WTC11 (cell line): ENCODE data around the gene AHNAK. TPM values are rescaled to one million over a fixed set of nuclear protein-coding genes. Genes with fewer than 3 reads are reported as not detected.

Experiments
- ATAC-seq: fragments of 200-7000 bp; cut with Tn5 transposase; 2 replicates; pipeline ENCODE4 v1.10.0; 2021; ENCODE audit warnings: mild to moderate bottlenecking, moderate library complexity
- CTCF ChIA-PET: fragments of 300-600 bp; sonication (Branson Sonifier 250); formaldehyde crosslinking; loops from one replicate; lab custom pipeline; 2021; ENCODE audit warnings: antibody characterized with exemption; lab: Charles Lee
- POLR2A ChIA-PET: fragments of 350-600 bp; sonication (Branson Sonifier 250); formaldehyde crosslinking; loops from one replicate; lab custom pipeline; 2021; ENCODE audit warnings: antibody characterized with exemption; lab: Charles Lee
- DNase-seq: peaks from one replicate; pipeline ENCODE4 v3.0.0; 2021; ENCODE audit warnings: low spot score
- H3K27ac Mint-ChIP-seq: 2 replicates; pipeline ENCODE4 v1.8.0; 2021; ENCODE audit warnings: mixed read lengths
- H3K27me3 Mint-ChIP-seq: 2 replicates; pipeline ENCODE4 v1.8.0; 2021; ENCODE audit warnings: low read depth, mild to moderate bottlenecking, moderate library complexity, mixed read lengths
- H3K36me3 Mint-ChIP-seq: 2 replicates; pipeline ENCODE4 v1.8.0; 2021; ENCODE audit warnings: mixed read lengths
- H3K4me1 Mint-ChIP-seq: 2 replicates; pipeline ENCODE4 v1.8.0; 2022; ENCODE audit warnings: mixed read lengths
- H3K4me3 Mint-ChIP-seq: 2 replicates; pipeline ENCODE4 v1.8.0; 2021; ENCODE audit warnings: mild to moderate bottlenecking, moderate library complexity, mixed read lengths
- H3K9me3 Mint-ChIP-seq: 2 replicates; pipeline ENCODE4 v1.8.0; 2021; ENCODE audit warnings: mixed read lengths
- AFF4 ChIP-seq: sonication (generic); formaldehyde crosslinking; IDR thresholded peaks from 2 replicates; pipeline ENCODE4 v1.8.1; 2023; ENCODE audit warnings: mild to moderate bottlenecking, missing genetic modification reagents, borderline replicate concordance
- ATF2 ChIP-seq: sonication (generic); formaldehyde crosslinking; IDR thresholded peaks from 2 replicates; pipeline ENCODE4 v1.8.1; 2022; ENCODE audit warnings: low read depth, missing genetic modification reagents, borderline replicate concordance
- CDX4 ChIP-seq: fragments of 250-450 bp; sonication (Bioruptor Pico); IDR thresholded peaks from 2 replicates; pipeline ENCODE4 v1.9.0; 2021; ENCODE audit warnings: moderate library complexity, mild to moderate bottlenecking, inconsistent platforms, borderline replicate concordance
- CREB1 ChIP-seq: sonication (generic); formaldehyde crosslinking; IDR thresholded peaks from 2 replicates; pipeline ENCODE4 v1.8.0; 2023; ENCODE audit warnings: mild to moderate bottlenecking, missing genetic modification reagents
- E2F1 ChIP-seq: sonication (generic); formaldehyde crosslinking; IDR thresholded peaks from 2 replicates; pipeline ENCODE4 v1.8.0; 2022; ENCODE audit warnings: mild to moderate bottlenecking, missing genetic modification reagents
- E2F5 ChIP-seq: sonication (generic); formaldehyde crosslinking; IDR thresholded peaks from 2 replicates; pipeline ENCODE4 v1.8.1; 2022; ENCODE audit warnings: mild to moderate bottlenecking, moderate library complexity, missing genetic modification reagents
- ELF4 ChIP-seq: sonication (generic); formaldehyde crosslinking; IDR thresholded peaks from 2 replicates; pipeline ENCODE4 v1.8.1; 2022; ENCODE audit warnings: low read depth, mild to moderate bottlenecking, moderate library complexity, missing genetic modification reagents
- GRHL2 ChIP-seq: fragments of 250-450 bp; sonication (Bioruptor Pico); IDR thresholded peaks from 2 replicates; pipeline ENCODE4 v1.8.0; 2022; ENCODE audit warnings: mild to moderate bottlenecking, moderate library complexity; ENCODE audit not compliant: insufficient replicate concordance, severe bottlenecking
- IRF1 ChIP-seq: sonication (generic); formaldehyde crosslinking; IDR thresholded peaks from 2 replicates; pipeline ENCODE4 v1.8.0; 2023; ENCODE audit warnings: missing genetic modification reagents
- IRF2 ChIP-seq: sonication (generic); formaldehyde crosslinking; IDR thresholded peaks from 2 replicates; pipeline ENCODE4 v1.8.0; 2022; ENCODE audit warnings: low read depth, missing genetic modification reagents, borderline replicate concordance
- SMAD3 ChIP-seq: sonication (generic); formaldehyde crosslinking; IDR thresholded peaks from 2 replicates; pipeline ENCODE4 v1.8.0; 2022; ENCODE audit warnings: missing genetic modification reagents, mild to moderate bottlenecking, borderline replicate concordance
- SOX15 ChIP-seq: fragments of 250-450 bp; sonication (Bioruptor Pico); IDR thresholded peaks from 2 replicates; pipeline ENCODE4 v1.9.0; 2021; ENCODE audit warnings: mild to moderate bottlenecking
- TEAD4 ChIP-seq: sonication (generic); formaldehyde crosslinking; IDR thresholded peaks from 2 replicates; pipeline ENCODE4 v1.8.0; 2022; ENCODE audit warnings: mild to moderate bottlenecking, missing genetic modification reagents
- ZBTB43 ChIP-seq: sonication (generic); formaldehyde crosslinking; IDR thresholded peaks from 2 replicates; pipeline ENCODE4 v1.8.1; 2023; ENCODE audit warnings: mild to moderate bottlenecking, missing genetic modification reagents
- ZNF263 ChIP-seq: sonication (generic); formaldehyde crosslinking; IDR thresholded peaks from 2 replicates; pipeline ENCODE4 v1.8.1; 2022; ENCODE audit warnings: low read depth, mild to moderate bottlenecking, moderate library complexity, missing genetic modification reagents
- ZNF416 ChIP-seq: fragments of 250-450 bp; sonication (Bioruptor Pico); IDR thresholded peaks from 2 replicates; pipeline ENCODE4 v1.9.0; 2021; ENCODE audit warnings: mild to moderate bottlenecking, inconsistent platforms
- ZNF423 ChIP-seq: fragments of 250-450 bp; sonication (Bioruptor Pico); IDR thresholded peaks from 2 replicates; pipeline ENCODE4 v2.1.2; 2022; ENCODE audit warnings: mild to moderate bottlenecking, moderate library complexity
- ZNF425 ChIP-seq: fragments of 250-450 bp; sonication (Bioruptor Pico); conservative IDR thresholded peaks from 2 replicates; pipeline ENCODE4 v1.9.0; 2021; ENCODE audit warnings: mild to moderate bottlenecking
- ZNF512 ChIP-seq: sonication (generic); formaldehyde crosslinking; IDR thresholded peaks from 2 replicates; pipeline ENCODE4 v1.8.1; 2022; ENCODE audit warnings: missing genetic modification reagents, borderline replicate concordance
- total RNA-seq: library from RNA; stranded (reverse); gene quantifications from 3 replicates; pipeline ENCODE4 v1.2.3, GENCODE V29; 2021

AHNAK gene
- total RNA-seq, 1 experiment from 2014 or later, result 21.0 TPM

- TF ChIP-seq E2F5 (CRISPR knock-in tag) (no peak), ZNF423 (CRISPR knock-in tag) (no peak), AFF4 (CRISPR knock-in tag) (no peak), SOX15 (CRISPR knock-in tag) (no peak), E2F1 (CRISPR knock-in tag) (no peak), ZNF416 (CRISPR knock-in tag) (no peak), ZNF263 (CRISPR knock-in tag) (no peak)
These were observed 155.9 kb downstream of the AHNAK start (continued) for GRCh38 chr11:62390722-62391121.

- ATAC-seq (no peak), DNase-seq (no peak)
- Mint-ChIP-seq H3K27ac (no peak overlapping the region), H3K36me3 (no peaks in the 10 kb centered on the region), H3K9me3 (no peaks in the 10 kb centered on the region), H3K27me3 (no peaks in the 10 kb centered on the region), H3K4me3 (no peak overlapping the region), H3K4me1 (peaks cover 4% of the 10 kb centered on the region)
- CTCF ChIA-PET, result interaction anchor here (1.4 to 2.7 kb wide), 2 partner anchors 34 to 153 kb away, joined by 9 to 15 read pairs; no protein-coding TSS in a partner anchor
- POLR2A ChIA-PET, result no interaction called here
- TF ChIP-seq ATF2 (CRISPR knock-in tag), result no peak
- no peak for TF ChIP-seq GRHL2
- no peak for TF ChIP-seq SMAD3 (CRISPR knock-in tag)
- TF ChIP-seq ZBTB43 (CRISPR knock-in tag), result no peak
- TF ChIP-seq IRF2 (CRISPR knock-in tag), result no peak
- no peak for TF ChIP-seq ZNF425 (CRISPR knock-in tag)
- no peak for TF ChIP-seq IRF1 (CRISPR knock-in tag)
- TF ChIP-seq ZNF512 (CRISPR knock-in tag), result no peak
- no peak for TF ChIP-seq ELF4 (CRISPR knock-in tag)
- no peak for TF ChIP-seq CREB1
- TF ChIP-seq CDX4, result no peak
- TF ChIP-seq TEAD4, result no peak
These were observed 156.4 kb downstream of the AHNAK start for GRCh38 chr11:62390237-62390636.
